Measurements from ENCODE around the gene ZNF148.
A peak's percentile ranks its signal among the peaks of the same experiment; 100 is the strongest.

ZNF148 gene

GRCh38 chr3:125334675-125335560, 40.2 kb downstream of the ZNF148 start:
- FAIRE-seq (no peak), DNase-seq (ENCODE audit: insufficient read length, low spot score) (no peak)

- no peak for FAIRE-seq
- no peak for DNase-seq (ENCODE audit: insufficient read length, low spot score)
Observed at GRCh38 chr3:125332504-125332903, 42.6 kb downstream of the ZNF148 start.

GRCh38 chr3:125331243-125331642, 43.9 kb downstream of the ZNF148 start:
- no peak for DNase-seq (ENCODE audit: insufficient read length, low spot score)
- no peak for FAIRE-seq

GRCh38 chr3:125326957-125327356, 48.2 kb downstream of the ZNF148 start:
- FAIRE-seq (peak; percentile 44), DNase-seq (ENCODE audit: insufficient read length, low spot score) (no peak)

GRCh38 chr3:125325746-125326145, 49.4 kb downstream of the ZNF148 start:
- DNase-seq (ENCODE audit: insufficient read length, low spot score): no peak
- peak; percentile 68 for FAIRE-seq

- DNase-seq (ENCODE audit: insufficient read length, low spot score) (no peak), FAIRE-seq (no peak)
Observed at GRCh38 chr3:125324341-125324740, 50.8 kb downstream of the ZNF148 start.

GRCh38 chr3:125322917-125323316, 52.2 kb downstream of the ZNF148 start:
- FAIRE-seq (no peak), DNase-seq (ENCODE audit: insufficient read length, low spot score) (no peak)

GRCh38 chr3:125322166-125322565, 53.0 kb downstream of the ZNF148 start:
- FAIRE-seq: no peak
- no peak for DNase-seq (ENCODE audit: insufficient read length, low spot score)

GRCh38 chr3:125319765-125320164, 55.4 kb downstream of the ZNF148 start:
- DNase-seq (ENCODE audit: insufficient read length, low spot score): no peak
- no peak for FAIRE-seq

GRCh38 chr3:125318871-125319270, 56.3 kb downstream of the ZNF148 start:
- no peak for FAIRE-seq
- no peak for DNase-seq (ENCODE audit: insufficient read length, low spot score)

- FAIRE-seq (peak; percentile 79), DNase-seq (ENCODE audit: insufficient read length, low spot score) (no peak)
Observed at GRCh38 chr3:125318167-125318865, 56.8 kb downstream of the ZNF148 start.

GRCh38 chr3:125317761-125318160, 57.4 kb downstream of the ZNF148 start:
- DNase-seq (ENCODE audit: insufficient read length, low spot score) (no peak), FAIRE-seq (no peak)

GRCh38 chr3:125316949-125317348, 58.2 kb downstream of the ZNF148 start:
- no peak for DNase-seq (ENCODE audit: insufficient read length, low spot score)
- peak; percentile 66 for FAIRE-seq

- DNase-seq (ENCODE audit: insufficient read length, low spot score) (no peak), FAIRE-seq (no peak)
Observed at GRCh38 chr3:125316246-125316645, 58.9 kb downstream of the ZNF148 start.

- FAIRE-seq (no peak), DNase-seq (ENCODE audit: insufficient read length, low spot score) (no peak)
Observed at GRCh38 chr3:125313060-125313635, 62.0 kb downstream of the ZNF148 start.

GRCh38 chr3:125310623-125311081, 64.5 kb downstream of the ZNF148 start:
- DNase-seq (ENCODE audit: insufficient read length, low spot score) (peak; percentile 18), FAIRE-seq (peak; percentile 86)

- FAIRE-seq (peak; percentile 52), DNase-seq (ENCODE audit: insufficient read length, low spot score) (no peak)
Observed at GRCh38 chr3:125309476-125309875, 65.6 kb downstream of the ZNF148 start.

GRCh38 chr3:125306620-125307019, 68.5 kb downstream of the ZNF148 start:
- no peak for FAIRE-seq
- DNase-seq (ENCODE audit: insufficient read length, low spot score): no peak

GRCh38 chr3:125302932-125303331, 72.2 kb downstream of the ZNF148 start:
- no peak for FAIRE-seq
- DNase-seq (ENCODE audit: insufficient read length, low spot score): no peak

GRCh38 chr3:125300416-125300815, 74.7 kb downstream of the ZNF148 start:
- DNase-seq (ENCODE audit: insufficient read length, low spot score): no peak
- no peak for FAIRE-seq

GRCh38 chr3:125294411-125294810, 80.7 kb downstream of the ZNF148 start:
- FAIRE-seq (no peak), DNase-seq (ENCODE audit: insufficient read length, low spot score) (no peak)

All from GM19239 (cell line).